HG03439 (cell line): ENCODE data around the gene CCDC40.

ENCODE experiments used
- ATAC-seq: cut with Tn5 transposase; IDR thresholded peaks from one replicate; pipeline ENCODE4 v1.9.1; 2021; ENCODE audit warnings: mild to moderate bottlenecking, moderate library complexity; ENCODE audit not compliant: unreplicated experiment

The CCDC40 gene

DNA sequence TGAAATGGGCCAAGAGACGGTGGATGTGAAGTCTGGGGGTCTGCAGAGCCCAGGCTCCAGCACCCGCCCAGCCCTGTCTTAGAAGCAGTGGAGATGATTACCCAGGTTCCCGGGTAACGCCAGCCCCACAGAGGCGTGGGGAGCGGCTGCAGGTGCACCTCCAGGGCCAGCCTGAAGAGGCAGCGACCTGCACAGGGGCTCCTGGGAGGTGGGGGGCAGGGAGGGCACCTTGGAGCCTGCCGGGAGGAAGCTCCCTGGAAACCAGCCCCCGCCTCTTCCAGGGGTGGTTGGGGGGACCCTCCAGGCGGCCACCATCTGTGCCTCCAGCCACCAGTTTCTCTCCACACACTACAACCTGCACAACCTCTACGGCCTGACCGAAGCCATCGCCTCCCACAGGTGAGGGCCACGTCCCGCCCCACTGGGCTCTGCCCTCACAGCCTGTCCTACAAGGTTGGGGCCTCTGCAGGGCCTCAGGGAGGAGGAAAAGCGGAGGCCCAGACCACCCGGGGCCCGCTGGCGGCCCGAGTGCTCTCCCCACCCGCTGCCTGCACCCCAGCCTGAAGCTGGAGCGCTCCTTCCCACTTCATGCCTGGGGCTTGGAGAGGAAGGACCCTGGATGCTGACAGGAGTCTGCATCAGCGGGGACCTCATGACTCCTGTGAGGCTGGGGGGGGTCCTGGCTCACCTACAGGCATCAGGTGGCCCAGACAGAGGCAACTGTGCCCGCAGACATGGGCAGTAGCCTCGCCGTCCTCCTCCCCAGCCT is 75.4 kb downstream of the CCDC40 start:
- ATAC-seq, result no peak

GRCh38 chr17:80112471-80113032 is 76.1 kb downstream of the CCDC40 start:
- no peak for ATAC-seq

DNA sequence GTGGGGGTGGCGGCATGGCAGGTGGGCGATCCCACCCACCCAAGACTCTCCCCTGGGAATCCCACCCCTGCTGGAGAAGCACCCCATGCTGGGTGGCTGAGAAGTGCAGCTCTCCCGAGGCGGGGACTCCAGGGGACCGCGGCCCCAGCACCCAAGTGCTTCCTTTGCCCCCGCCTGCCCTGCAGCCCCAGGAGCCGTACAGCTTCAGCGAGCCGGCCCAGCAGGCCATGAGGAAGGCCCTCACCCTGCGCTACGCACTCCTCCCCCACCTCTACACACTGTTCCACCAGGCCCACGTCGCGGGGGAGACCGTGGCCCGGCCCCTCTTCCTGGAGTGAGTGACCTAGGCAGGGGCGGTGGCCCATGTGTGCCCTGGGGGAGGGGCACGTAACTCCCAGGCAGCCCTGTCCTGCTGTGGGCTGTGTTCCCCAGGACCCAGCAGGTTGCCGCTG is 76.6 kb downstream of the CCDC40 start:
- ATAC-seq, result no peak

- ATAC-seq, result no peak
These were observed 78.3 kb downstream of the CCDC40 start for GRCh38 chr17:80114758-80115157.

DNA sequence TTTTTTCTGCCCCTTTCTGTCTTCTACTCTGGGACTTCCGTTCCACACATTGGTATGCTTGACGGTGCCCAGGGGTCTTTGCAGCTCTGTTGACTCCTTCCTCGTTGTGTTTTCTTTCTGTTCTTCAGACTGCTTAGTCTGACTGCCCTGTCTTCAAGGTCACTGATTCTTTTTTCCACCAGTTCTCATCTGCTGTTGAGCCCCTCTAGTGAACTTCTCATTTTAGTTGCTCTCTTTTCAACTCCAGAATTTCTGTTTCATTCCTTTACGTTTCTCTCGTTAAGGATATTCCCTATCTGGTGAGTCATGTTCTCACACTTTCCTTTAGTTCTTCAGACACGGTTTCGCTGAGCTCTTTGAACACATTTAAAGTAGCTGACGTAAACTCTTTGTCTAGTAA is 78.7 kb downstream of the CCDC40 start:
- no peak for ATAC-seq

DNA sequence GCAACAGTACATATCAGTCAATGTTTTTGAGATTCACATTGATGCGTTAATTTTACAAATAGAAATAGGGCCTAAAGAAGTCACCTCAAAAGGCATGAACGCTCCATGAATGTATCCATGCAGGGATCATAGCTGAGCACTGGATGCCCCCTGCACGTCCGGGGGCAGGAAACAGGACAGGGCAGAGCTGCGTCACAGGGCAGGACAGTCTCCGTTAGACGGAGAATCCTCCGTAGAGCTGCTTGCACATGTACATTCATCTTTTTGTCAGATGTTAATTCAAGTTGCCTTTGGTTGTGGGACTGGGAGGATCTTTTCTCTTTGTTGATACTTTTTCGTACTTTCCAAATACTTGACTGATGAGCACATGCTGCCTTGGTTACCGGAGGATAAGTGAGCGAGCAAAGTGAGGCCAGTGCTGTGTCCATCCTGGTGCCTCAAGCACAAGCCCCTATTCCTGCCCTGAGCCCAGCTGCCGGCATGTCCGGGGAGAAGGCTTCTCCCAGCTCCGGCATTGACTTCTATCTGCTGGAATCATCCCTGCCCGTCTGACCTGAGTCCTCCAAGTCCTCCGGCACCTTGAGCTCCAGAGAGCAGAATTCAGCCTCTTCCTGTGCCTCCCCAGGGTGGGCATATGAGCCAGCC is 80.0 kb downstream of the CCDC40 start:
- ATAC-seq, result no peak

GRCh38 chr17:80116921-80117380 is 80.5 kb downstream of the CCDC40 start:
- ATAC-seq, result no peak

GRCh38 chr17:80117491-80118401 is 81.3 kb downstream of the CCDC40 start:
- ATAC-seq, result no peak

DNA sequence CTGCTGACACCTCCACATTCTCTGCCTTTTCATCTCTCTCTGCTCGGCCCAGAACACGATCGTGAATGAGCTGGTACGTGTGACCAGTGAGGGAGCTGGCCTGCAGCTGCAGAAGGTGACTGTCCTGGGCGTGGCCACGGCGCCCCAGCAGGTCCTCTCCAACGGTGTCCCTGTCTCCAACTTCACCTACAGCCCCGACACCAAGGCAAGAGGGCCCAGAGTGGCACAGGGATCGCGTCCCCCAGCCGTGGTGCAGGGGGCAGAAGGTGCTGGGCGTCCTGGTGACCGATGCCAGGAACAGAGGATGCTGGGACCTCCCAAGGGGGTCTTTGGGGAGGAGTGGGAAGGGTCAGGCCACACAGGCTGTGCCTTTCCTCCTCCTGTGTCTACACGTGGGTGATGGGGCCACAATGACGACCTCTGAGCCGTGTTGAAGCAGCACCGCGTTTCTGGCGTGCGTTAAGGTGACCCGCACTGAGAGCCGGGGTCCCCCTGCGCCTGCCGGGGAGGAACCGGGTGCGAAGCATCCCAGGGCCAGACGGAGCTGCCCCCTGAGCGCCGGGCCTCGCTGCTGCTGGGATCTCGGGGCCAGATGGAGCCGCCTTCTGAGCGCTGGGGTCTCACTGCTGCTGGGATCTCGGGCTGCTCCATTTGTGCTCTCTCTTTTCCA is 82.3 kb downstream of the CCDC40 start:
- ATAC-seq, result no peak

- no peak for ATAC-seq
These were observed 82.9 kb downstream of the CCDC40 start for GRCh38 chr17:80119271-80119791.

DNA sequence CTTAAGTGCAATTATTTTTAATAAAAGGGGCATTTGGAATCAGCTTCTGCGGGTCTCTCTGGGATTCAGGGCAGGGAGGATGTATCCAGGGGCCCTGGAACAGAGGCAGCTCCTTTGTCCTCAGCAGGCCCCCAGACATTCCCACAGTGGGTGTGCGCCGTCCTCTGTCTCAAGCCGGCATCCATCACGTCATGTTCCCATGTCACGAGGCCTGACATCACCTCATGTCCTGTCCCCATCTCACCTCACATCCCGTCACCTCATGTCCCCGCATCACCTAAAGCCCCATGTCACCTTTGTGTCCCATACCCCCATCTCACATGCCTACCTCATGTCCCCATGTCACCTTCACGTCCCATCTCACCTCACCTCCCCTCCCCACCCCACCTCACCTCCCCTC is 83.4 kb downstream of the CCDC40 start:
- ATAC-seq, result no peak

DNA sequence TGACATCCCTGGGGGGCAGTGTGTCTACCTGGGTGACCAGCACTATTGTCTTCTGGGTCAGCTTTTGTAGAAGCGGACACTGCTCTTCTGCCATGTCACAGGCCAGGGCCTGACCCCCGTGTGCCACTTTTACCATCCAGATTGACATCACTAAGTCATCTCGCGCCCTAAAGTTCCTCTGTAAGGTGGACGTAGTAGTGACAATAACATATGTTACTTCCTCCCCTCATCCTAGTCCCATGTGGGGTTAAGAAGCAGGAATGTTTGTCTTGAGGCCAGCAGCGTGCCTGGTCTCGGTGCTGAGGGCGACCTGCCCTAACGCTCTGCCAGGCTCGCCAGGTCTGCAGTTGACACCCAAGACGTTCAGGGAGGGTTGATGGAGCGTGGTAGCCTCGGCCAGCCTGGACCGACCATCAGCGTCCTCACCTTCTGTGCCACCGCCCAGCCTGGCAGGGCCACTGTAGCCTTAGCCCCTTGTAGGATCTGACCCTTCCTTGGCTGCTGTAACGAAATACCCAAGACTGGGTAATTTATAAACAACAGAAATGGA is 85.7 kb downstream of the CCDC40 start:
- no peak for ATAC-seq

GRCh38 chr17:80122926-80123505 is 86.6 kb downstream of the CCDC40 start:
- no peak for ATAC-seq

- ATAC-seq, result no peak
These were observed 87.3 kb downstream of the CCDC40 start for GRCh38 chr17:80123791-80124190.

DNA sequence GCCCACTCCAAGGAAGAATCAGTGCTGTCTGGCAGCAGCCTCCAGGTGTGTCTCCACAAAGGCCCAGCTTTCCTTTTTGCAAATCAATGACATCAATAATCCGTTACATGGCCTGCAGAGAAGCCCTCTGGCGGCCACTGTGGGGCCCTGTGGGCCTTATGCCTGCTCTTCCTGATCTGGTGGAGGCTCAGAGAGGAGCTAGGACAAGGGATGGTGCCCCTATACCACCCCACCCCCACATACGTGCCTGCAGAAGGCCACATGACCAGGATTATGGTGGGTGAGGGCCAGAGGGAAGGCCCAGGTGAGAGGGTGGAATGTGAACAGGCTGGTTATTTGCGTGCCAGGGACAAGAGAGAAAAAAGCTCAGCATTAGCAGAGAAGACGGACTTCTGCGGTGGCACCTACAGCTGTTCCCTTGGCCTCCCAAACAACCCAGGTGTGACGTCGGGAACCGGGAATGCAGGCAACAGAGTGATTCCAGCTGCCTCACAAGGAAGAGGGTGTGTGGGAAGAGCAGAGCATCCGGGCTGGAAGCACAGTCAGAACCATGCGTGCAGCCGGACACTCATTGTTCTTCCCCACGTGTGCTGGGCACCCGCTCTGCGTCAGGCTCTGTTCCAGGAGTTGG is 88.0 kb downstream of the CCDC40 start:
- ATAC-seq, result no peak

- no peak for ATAC-seq
These were observed 89.4 kb downstream of the CCDC40 start for GRCh38 chr17:80125656-80126448.

GRCh38 chr17:80126449-80126715 is 89.9 kb downstream of the CCDC40 start:
- no peak for ATAC-seq

- no peak for ATAC-seq
These were observed 92.6 kb downstream of the CCDC40 start for GRCh38 chr17:80129006-80129565.
